SK-N-DZ (cell line): ENCODE measurements around the gene PARD3.
"Not testable (repeated sequence)": the region's sequence is repeated elsewhere in the genome, so short reads cannot be mapped to it uniquely, and the experiment has no call there.

ENCODE experiments used
- DNase-seq: peaks from one replicate; pipeline ENCODE4 v3.0.0-alpha.2; 2015; ENCODE audit warnings: low spot score

Gene PARD3

DNA sequence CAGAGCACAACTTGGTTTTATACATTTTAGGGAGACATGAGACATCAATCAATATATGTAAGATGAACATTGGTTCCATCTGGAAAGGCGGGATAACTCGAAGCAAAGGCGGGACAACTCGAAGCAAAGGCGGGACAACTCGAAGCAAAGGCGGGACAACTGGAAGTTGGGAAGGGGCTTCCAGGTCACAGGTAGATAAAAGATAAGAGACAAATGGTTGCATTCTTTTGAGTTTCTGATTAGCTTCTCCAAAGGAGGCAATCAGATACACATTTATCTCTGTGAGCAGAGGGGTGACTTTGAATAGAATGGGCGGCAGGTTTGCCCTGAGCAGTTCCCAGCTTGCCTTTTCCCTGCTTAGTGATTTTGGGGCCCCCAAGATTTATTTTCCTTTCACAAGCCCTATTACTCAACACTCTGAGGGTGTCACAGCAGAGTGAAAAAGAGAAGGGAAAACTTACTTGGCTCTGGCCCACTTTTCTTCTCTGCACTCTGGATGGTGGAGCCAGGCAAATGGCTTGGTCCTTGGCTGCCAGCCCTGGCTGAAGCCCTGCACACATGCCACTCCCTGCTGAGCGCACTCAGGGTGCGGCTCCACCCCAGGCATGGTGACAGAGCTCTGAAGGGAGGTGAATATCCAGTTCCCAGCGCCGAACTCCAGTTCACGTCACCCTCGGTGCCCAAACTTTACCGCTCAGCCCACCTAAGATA lies 46.7 kb downstream of the PARD3 start:
- DNase-seq = no peak

DNA sequence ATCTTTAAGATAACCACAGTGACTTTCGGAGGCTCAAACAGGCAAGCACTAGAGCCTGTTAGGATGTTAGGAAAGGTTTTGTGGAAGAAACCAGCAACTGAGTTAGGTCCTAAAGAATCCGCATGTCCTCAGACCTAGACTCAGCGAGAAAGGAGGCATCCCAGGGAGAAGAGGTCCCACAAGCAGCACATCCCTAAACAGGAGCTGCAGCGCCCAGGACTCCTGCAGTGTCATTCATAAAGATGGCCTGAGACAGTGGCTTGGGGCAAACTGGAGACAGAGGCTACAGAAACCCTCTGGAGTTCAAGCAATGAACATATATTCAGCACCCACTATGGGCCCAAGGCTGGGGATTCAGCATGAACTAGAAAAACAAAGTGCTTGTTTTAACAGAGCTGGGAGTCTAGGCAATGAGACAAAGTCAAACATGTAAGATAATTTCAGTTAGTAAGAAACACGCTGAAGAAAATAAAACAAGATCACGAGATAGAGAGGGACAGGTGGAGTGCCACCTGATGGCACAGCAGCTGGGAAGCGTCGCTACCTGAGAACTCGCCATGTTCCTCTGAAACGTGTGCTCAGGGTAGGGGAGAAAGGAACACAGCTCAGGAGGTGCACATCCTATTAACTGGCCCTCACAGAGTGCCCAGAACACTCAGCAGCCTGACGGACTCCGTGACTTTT lies 48.1 kb downstream of the PARD3 start:
- no peak for DNase-seq

DNA sequence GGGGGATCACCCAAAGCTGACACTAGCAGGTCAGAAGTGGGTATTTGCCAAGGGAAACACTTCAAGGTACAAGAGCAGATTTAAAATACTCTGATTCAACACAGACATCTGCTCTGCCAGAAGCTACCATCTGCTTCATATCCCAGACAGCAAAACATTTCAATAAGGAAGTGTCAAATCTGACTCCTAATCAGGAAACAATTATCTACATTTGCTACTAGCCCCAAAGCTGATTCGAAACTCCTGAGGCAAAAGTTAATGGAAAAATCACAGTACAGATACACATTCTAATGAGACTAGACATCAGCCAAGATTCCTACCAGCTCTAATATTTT lies 48.9 kb downstream of the PARD3 start:
- no peak for DNase-seq

DNA sequence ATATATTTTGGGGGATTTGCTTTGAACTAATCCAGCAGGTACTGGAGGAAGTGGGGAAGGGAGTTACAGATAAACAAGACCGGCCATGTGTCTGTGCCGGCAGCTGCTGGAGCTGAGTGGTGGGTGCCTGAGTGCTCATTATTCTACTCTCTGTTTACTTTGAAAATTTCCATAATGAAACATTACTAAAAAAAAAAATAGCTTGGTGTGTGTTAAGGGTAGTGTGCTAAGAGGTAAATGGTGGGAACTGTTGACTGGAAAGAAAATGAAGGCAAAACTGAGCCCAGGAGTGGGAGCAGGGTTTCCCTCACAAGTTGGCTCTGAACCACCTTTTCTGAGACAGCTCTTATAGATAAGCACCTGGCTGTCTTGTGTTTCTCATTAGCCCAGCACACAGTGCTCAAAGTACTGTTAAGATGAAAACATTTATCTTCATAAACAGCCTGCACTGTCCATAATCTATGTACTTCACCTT lies 50.6 kb downstream of the PARD3 start:
- no peak for DNase-seq

DNA sequence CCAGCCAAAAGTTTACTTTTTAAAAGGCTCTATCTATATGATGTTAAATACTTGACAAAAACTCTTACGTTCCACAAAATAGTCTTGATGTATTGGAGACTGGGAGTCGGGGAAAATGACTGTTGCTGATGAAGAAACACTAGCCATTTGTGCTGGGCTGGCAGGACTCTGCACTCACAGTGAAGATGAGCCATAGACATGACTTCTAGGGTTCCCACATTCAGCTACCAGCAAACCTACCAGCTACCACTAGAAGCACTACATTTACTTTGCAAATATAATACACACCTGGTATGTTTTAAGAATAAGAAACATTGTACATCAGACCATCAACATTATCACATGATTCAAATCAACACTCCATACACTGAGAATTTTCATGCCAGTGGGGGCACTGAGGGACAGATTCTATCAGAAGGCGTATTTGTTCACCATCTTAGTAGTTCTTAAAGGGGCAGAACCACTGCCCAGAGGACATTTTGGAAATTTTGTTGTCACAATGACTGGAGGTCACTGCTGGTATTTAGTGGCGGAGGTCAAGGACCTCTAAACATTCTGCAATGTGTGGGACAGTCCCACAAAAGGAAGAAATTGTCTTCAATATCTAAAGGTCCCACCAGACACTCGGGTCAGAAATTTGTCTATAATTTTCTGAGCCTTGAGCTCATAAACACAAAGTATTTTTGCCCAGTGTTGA lies 52.3 kb downstream of the PARD3 start:
- no peak for DNase-seq

DNA sequence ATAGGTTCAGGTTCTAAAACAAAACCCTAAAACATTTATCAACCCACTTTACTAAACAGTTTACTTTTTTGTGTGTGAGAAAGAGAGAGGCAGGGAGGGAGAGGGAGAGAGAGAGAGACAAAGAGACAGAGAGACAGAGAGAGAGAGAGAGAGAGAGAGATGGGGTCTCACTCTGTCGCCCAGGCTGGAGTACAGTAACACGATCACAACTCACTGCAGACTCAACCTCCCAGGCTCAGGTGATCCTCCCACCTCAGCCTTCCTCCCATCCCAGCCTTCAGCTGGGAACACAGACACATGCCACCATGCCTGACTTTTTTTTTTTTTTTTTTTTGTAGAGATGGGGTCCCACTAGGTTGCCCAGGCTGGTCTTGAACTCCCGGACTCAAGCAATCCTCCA lies 52.9 kb downstream of the PARD3 start:
- no peak for DNase-seq

DNA sequence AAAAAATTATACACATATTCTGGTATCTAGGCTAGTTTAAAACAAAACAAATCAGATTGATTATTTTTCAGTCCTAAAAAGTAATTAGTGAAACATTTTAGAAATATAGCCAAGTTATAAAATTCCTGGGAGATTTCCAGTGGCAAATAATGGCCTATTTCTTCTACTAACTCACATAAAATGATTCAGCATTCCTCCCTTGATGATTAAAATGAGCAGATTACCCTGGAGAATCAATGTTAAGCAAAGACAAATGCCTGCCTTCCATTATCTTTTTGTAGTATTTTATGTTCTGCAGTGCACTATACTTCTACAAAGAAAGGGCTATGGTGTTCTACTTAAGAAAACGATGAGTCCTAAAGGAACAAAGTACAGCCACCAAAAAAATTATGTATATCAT lies 53.6 kb downstream of the PARD3 start:
- no peak for DNase-seq

DNA sequence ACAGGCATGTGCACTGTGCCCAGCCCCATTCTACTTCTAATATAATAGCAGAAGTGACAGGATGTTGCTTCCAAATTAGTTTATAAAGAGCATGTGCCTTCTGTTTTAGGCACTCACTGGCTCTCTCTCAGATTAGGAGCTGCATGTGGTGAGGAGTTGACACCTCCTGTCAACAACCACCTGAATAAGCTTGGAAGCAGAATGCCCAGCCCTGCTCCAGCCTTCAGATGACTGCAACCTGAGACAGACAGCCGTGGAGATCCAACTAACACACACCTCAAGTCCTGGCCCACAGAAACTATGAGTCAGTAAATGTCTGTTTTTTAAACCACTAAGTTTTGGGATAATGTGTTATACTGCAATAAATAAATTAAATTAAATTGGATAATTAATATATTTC lies 54.5 kb downstream of the PARD3 start:
- DNase-seq = no peak

DNA sequence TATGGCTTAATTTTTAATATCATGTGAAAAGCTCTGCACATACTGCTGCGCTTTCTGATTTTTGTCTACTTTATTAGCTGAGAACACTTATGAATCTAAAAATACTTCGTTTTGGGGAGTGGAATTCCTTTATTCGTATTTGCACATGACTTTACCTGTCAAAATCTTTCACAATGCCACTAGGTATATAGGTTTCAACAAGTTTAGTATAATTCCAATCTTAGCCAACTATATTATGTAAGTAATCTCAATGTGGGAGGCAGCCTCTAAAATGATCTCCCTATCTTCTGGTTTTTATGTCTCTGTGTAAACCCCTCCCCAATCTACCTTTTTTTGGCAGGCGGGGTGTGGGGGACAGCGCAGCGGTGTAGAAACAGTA lies 55.3 kb downstream of the PARD3 start:
- no peak for DNase-seq

DNA sequence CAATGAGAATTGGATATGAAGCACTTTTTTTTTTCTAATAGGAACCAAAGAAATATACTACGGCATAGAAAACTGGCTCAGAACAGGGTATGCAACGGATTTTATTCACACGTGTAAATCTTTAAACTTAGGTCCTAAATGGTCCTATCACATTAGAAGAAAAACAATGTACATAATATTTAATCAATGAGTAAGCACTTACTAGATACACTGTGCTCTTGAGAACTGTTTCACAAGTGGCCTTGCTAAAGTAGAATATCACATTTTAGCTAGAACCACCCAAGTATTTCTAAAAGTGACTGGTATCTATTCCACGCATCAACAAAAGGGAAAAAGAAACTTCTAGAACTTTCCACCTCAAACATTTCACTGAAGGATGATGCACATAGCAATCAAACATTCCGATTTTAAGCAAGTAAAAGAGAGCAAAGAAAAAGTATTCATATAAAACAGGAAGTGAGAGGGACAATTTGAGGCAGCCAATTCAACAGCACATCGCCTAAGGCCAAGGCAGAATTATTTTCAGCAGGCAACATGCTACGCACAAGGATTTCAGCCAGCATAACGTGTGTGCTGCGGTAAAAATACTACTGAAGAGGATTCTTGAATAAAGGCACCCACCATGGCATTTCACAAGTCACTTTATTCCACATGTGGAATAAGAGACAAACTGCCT lies 55.8 kb downstream of the PARD3 start:
- no peak for DNase-seq

DNA sequence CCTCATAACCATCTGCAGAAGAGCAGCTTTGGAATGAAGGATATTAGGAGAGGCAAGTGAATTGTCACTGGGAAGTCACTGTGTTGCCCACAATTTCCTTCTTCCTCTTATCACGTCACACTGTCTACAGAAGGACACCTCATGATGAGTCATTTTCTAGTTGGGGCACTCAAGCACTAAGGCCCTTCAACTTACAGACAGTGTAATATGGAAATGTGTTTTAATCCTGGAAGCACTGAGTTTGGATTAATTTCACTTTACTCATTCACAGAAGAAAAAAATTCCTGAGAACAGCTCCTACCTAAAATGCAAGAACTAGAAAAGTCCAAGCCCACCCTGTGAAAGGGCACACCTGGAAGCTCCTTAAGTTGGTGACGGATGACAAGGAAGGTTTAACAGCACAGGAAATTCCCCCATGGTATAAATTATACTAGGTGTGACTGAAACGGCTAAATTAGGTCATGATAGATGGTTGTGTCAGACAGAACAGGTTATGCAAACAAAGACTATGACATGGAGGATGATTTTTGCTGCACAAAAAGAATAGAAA lies 56.6 kb downstream of the PARD3 start:
- no peak for DNase-seq

DNA sequence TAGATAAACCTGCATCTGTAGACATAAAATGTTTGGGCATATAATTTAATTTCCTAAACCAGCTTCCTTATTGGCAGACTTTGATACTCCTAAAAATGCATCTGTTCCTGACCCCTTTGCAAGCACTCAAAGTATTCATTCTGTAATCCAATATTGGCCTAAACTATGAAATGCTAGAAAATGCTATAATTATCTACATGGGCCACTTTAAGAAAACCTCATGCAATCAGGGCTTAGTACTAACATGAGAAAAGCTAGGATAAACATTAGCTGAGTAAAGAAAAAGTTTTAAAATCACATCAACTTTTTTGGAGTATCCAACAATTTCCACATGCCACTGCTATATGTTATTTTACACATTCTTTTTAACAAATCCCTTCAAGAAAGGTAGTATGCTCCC lies 57.2 kb downstream of the PARD3 start:
- DNase-seq = no peak

DNA sequence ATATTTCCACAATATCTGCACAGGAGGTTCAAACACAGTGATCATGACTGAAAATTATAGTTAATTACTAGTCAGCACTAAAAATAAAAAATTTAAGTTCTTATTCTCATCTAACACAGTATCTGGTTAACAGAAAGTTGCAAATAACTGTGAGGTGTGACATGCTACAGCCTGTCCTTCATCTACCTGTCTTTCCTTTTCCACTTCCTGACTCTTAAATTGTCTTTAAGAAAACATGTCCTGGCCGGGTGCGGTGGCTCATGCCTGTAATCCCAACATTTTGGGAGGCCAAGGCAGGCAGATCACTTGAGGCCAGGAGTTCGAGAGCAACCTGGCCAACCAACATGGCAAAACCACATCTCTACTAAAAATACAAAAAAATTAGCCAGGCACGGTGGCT lies 57.9 kb downstream of the PARD3 start:
- DNase-seq = not testable (repeated sequence)

DNA sequence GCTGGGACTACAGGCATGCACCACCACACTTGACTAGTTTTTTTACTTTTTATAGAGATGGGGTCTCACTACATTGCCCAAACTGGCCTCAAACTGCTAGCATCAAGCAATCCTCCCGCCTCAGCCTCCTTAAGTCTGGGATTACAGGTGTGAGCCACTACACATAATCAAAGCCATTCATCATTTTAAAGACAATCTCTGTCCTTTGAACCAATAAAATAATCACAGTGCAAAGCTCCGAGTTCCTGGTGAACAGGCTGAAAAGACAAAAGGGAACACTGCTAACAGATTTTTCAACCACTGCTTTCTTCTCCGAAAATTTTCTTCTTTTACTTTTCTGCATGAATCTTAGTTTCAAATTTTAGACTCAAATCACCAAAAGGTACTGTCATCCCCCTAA lies 58.5 kb downstream of the PARD3 start:
- DNase-seq = no peak

DNA sequence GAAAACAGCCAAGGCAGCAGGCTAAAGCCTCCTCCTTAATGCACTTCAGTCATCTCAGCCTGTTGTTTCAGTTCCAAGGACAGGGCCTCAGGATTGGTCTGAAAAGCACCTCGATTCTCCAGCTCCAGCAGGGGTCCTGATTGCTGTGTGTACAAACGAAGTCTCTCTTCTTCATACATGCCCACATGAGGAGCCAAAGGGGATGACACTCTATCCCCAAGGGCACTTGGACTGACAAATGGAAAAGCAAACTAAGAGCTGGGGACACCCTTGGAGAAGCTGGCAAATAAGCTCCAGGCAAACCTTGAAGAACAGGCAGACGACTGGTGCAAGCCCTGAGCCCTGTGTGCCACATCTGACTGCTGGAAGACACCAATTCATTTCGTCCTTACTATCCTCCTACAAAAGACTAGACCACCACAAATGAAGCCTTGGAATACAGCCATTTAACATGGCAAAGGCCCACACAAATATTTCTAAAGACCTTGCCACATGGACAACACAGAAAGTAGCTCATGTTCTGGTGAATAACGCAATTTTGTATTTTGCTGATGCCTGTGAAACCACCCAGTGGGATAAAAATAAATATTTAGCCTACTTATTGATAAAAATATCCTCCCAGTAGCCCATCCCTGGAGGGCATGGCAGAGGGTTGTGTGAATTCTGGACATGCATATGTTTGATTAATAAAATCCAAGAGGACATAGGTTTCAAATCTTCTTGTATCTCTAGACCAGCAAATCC lies 61.9 kb downstream of the PARD3 start:
- no peak for DNase-seq

DNA sequence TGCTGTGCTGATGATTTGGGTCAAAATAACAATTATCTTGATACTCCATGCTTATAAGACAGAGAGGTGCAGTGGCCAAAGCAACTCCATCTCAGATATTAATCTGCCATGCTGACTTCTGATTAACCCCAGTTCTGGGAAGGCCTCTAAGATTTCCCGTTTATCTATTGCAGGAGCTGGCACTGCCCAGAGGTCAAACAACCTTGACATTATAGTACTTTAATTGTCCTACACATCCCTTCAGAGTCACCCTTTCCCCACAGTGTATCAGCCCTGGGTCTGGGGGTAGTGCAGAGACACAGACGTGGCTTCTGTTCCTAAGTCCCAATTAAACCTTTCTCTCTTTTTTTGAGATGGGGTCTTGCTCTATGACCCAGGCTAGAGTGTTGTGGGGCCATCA lies 63.8 kb downstream of the PARD3 start:
- no peak for DNase-seq

DNA sequence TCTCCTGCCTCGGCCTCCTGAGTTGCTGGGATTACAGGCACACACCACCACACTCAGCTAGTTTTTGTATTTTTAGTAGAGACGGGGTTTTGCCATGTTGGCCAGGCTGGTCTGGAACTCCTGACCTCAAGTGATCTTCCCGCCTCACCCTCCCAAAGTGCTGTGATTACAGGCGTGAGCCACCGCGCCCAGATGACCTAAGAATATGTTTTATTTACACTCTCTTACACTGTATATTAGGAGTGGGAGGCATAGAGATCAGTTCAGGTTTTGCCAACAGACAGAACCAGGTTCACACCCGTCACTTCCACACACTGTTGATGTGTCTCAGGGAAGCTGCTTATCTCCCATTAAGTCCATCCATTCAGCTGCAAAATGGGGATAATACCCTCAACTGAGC lies 64.3 kb downstream of the PARD3 start:
- not testable (repeated sequence) for DNase-seq

DNA sequence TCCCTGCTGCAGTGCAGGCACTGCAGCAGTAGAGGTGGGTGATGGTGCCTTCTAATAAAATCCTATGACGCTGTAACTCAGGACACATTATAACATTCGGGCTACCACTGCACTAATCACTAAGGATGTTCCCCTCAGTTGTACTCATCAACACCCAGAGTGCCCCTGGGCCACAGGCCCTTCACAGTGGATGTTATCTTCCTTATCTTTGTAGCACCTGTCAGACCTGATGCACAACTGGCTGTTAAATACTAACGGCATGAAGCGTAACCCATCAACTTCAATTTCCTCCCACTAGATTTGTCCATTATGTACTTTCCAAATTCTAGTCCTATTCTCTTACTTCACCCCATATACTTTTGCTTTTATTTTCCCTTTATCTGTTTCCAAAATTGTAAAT lies 66.3 kb downstream of the PARD3 start:
- DNase-seq = no peak

DNA sequence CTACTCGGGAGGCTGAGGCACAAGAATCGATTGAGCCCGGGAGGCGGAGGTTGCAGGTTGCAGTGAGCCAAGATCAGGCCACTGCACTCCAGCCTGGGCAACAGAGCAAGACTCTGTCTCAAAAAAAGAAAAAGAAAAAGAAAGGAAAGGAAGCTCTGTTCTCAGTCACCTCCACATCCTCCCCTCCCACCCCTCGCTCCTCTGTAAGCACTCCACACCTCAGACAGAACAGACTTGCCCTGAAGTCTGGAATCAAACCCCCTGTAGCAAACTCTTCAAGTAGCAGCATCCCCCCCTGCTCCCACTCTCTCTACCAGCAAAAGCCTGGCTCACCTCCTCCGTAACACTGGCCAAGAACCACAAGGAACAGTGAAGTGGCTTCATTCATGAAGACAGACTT lies 66.7 kb downstream of the PARD3 start:
- no peak for DNase-seq

DNA sequence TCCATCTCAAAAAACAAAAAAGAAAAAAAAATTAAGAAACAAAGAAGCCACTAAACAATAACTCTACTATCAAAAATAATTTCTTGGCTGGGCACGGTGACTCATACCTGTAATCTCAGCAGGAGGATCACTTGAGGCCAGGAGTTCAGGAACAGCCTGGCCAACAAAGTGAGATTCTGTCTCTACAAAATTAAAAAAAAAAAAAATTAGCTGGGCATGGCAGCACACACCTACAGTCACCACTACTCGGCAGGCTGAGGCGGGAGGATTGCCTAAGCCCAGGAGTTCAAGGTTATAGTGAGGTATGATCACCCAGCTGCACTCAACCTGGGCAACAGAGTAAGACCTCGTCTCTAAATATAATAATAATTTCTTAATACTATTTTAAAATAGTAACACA lies 69.0 kb downstream of the PARD3 start:
- no peak for DNase-seq

DNA sequence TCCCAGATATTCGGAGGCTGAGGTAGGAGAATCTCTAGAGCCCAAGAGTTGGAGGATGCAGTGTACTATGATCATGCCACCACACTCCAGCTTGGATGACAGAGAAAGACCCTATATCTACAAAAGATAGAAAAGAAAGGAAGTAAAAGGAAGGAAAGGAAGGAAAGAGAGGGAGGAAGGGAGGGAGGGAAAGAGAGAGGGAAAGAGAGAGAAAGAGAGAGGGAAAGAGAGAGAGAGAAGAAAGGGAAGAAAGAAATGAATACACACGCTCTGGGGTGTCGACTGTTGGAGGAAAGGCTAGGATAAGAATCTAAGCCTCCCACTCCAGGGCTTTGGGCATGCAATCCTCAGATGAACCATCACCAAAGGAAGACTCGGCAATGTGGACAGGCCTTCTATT lies 69.9 kb downstream of the PARD3 start:
- no peak for DNase-seq
